ENCODE results near the gene PRELID1. TPM values are rescaled to one million over a fixed set of nuclear protein-coding genes. Genes with fewer than 3 reads are reported as not detected.

PRELID1 gene
- total and polyA plus RNA-seq, 7 donors = 59.3 to 330 (median 64.9) TPM

- H3K27ac ChIP-seq = no peak overlapping the region
- WGBS, 2 donors = 16 to 43% methylated on average over 4 of the region's 4 CpGs
- no peaks in the 10 kb centered on the region for H3K9me3 ChIP-seq
- TF ChIP-seq POLR2A (IDR thresholded peaks at IDR 0.05) (no peak), POLR2AphosphoS5 (IDR thresholded peaks at IDR 0.05) (no peak), EP300 (IDR thresholded peaks at IDR 0.05) (no peak), CTCF (IDR thresholded peaks at IDR 0.05) (no peak)
- H3K36me3 ChIP-seq = peaks cover 28 to 60% (median 44%) of the 10 kb centered on the region in 4 donors
- H3K27me3 ChIP-seq = no peaks in the 10 kb centered on the region
- no peak for DNase-seq
- H3K4me3 ChIP-seq = no peak overlapping the region
- intact Hi-C loops (cut with DNase I) = no loop called here
- H3K4me1 ChIP-seq = peaks cover 0 to 25% (median 18%) of the 10 kb centered on the region in 4 donors
Measured at GRCh38 chr5:177296581-177296980, 7.0 kb upstream of the PRELID1 start.

DNA sequence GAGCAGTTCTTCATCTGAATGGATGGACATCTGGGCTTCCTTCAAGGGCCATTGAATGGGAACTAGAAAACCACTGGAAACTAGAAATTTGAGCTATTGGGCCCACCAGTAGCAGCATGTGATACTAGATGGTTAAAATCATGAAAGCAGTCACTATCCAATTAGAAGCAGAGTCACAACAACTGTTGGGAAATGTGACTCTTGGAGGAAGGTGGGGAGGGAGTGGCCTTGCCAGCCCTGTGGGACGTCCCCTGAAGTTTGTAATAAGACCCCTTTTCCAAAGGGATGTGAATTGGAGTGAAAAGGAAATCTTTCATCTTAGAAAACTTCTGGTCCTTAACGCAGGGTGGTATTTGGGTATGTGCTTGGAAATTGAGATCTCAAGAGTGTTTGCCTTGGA is 5.7 kb upstream of the PRELID1 start:
- Histone ChIP-seq H3K4me1 (peaks cover 0 to 39% (median 31%) of the 10 kb centered on the region in 4 donors), H3K9me3 (no peaks in the 10 kb centered on the region), H3K4me3 (no peak overlapping the region), H3K27me3 (no peaks in the 10 kb centered on the region), H3K27ac (no peak overlapping the region), H3K36me3 (peaks cover 22 to 49% (median 32%) of the 10 kb centered on the region in 4 donors)
- TF ChIP-seq POLR2A (IDR thresholded peaks at IDR 0.05) (no peak), CTCF (IDR thresholded peaks at IDR 0.05) (no peak), EP300 (IDR thresholded peaks at IDR 0.05) (no peak), POLR2AphosphoS5 (IDR thresholded peaks at IDR 0.05) (no peak)
- intact Hi-C loops (cut with DNase I) = no loop called here
- no peak for DNase-seq
- WGBS, 2 donors = 88 to 94% methylated on average over 2 of the region's 2 CpGs

- no peaks in the 10 kb centered on the region for H3K9me3 ChIP-seq
- peaks cover 9 to 31% (median 15%) of the 10 kb centered on the region in 4 donors for H3K36me3 ChIP-seq
- no peak for TF ChIP-seq EP300 (IDR thresholded peaks at IDR 0.05)
- TF ChIP-seq CTCF (IDR thresholded peaks at IDR 0.05) = no peak
- no peak for TF ChIP-seq POLR2A (IDR thresholded peaks at IDR 0.05)
- TF ChIP-seq POLR2AphosphoS5 (IDR thresholded peaks at IDR 0.05) = no peak
- no peak for DNase-seq
- H3K4me3 ChIP-seq = no peak overlapping the region
- H3K27ac ChIP-seq = peak overlapping the region; percentile 46 to 71 (median 57)
- 27 to 56% methylated on average over 9 of the region's 9 CpGs for WGBS, 2 donors
- intact Hi-C loops (cut with DNase I) = no loop called here
- H3K27me3 ChIP-seq = no peaks in the 10 kb centered on the region
- H3K4me1 ChIP-seq = peaks cover 0 to 49% (median 39%) of the 10 kb centered on the region in 4 donors
Measured at GRCh38 chr5:177299697-177300096, 3.9 kb upstream of the PRELID1 start.

- H3K4me3 ChIP-seq = no peak overlapping the region
- peaks cover 3 to 28% (median 9%) of the 10 kb centered on the region in 4 donors for H3K36me3 ChIP-seq
- DNase-seq = peak; percentile 76
- H3K9me3 ChIP-seq = no peaks in the 10 kb centered on the region
- intact Hi-C loops (cut with DNase I) = no loop called here
- 1 to 3% methylated on average over 4 of the region's 4 CpGs for WGBS, 2 donors
- peaks cover 0 to 56% (median 45%) of the 10 kb centered on the region in 4 donors for H3K4me1 ChIP-seq
- peak in 2 of 4 donors; percentile 24 to 58 for TF ChIP-seq POLR2AphosphoS5 (IDR thresholded peaks at IDR 0.05)
- TF ChIP-seq EP300 (IDR thresholded peaks at IDR 0.05) = no peak
- no peak for TF ChIP-seq CTCF (IDR thresholded peaks at IDR 0.05)
- TF ChIP-seq POLR2A (IDR thresholded peaks at IDR 0.05) = no peak
- H3K27me3 ChIP-seq = no peaks in the 10 kb centered on the region
- peak overlapping the region; percentile 46 to 71 (median 57) for H3K27ac ChIP-seq
Measured at GRCh38 chr5:177300236-177300880, 3.2 kb upstream of the PRELID1 start.

Measured in sigmoid colon (tissue), 7 donors.